ENCODE data around the gene OPCML.

OPCML gene

GRCh38 chr11:133251841-133252240, 280.5 kb downstream of the OPCML start:
- no peaks in the 10 kb centered on the region for H3K9me3 ChIP-seq (replicated peaks; ENCODE audit: insufficient read depth, low read length)
- H3K4me3 ChIP-seq (ENCODE audit: low read length), result no peak overlapping the region
- no peak overlapping the region for H2AFZ ChIP-seq (ENCODE audit: low read length)
- H4K20me1 ChIP-seq (ENCODE audit: insufficient read depth, low read length), result no peaks in the 10 kb centered on the region
- H3K4me2 ChIP-seq (ENCODE audit: low read depth, low read length), result no peak overlapping the region
- no peak overlapping the region for H3K9ac ChIP-seq (ENCODE audit: low read length)
- H3K36me3 ChIP-seq (replicated peaks; ENCODE audit: insufficient read depth, low read length), result no peaks in the 10 kb centered on the region
- H3K27me3 ChIP-seq (replicated peaks; ENCODE audit: insufficient read depth, low read length), result no peaks in the 10 kb centered on the region
- no peaks in the 10 kb centered on the region for H3K4me1 ChIP-seq (ENCODE audit: low read length)
- H3K79me2 ChIP-seq (ENCODE audit: low read length), result no peaks in the 10 kb centered on the region
- TF ChIP-seq EZH2phosphoT487 (IDR thresholded peaks at IDR 0.05; ENCODE audit: low read length) (no peak), CTCF (IDR thresholded peaks at IDR 0.05; ENCODE audit: low read length) (no peak), EZH2 (optimal IDR thresholded peaks at IDR 0.05; ENCODE audit: low read depth, low read length) (no peak)
- no peak for DNase-seq
- no peaks in the 10 kb centered on the region for H3K9me2 ChIP-seq (replicated peaks; ENCODE audit: insufficient read depth, low read length)
- H3K27ac ChIP-seq (ENCODE audit: low read length), result no peak overlapping the region
- H3F3A ChIP-seq (ENCODE audit: insufficient read depth, low read length), result no peaks in the 10 kb centered on the region

GRCh38 chr11:133249530-133249929, 282.8 kb downstream of the OPCML start:
- no peak for TF ChIP-seq CTCF (IDR thresholded peaks at IDR 0.05; ENCODE audit: low read length)
- TF ChIP-seq EZH2 (optimal IDR thresholded peaks at IDR 0.05; ENCODE audit: low read depth, low read length), result no peak
- no peak for TF ChIP-seq EZH2phosphoT487 (IDR thresholded peaks at IDR 0.05; ENCODE audit: low read length)
- no peaks in the 10 kb centered on the region for H3K9me3 ChIP-seq (replicated peaks; ENCODE audit: insufficient read depth, low read length)
- H2AFZ ChIP-seq (ENCODE audit: low read length), result no peak overlapping the region
- H3K36me3 ChIP-seq (replicated peaks; ENCODE audit: insufficient read depth, low read length), result no peaks in the 10 kb centered on the region
- H3K9ac ChIP-seq (ENCODE audit: low read length), result no peak overlapping the region
- H3K4me2 ChIP-seq (ENCODE audit: low read depth, low read length), result no peak overlapping the region
- H3K27ac ChIP-seq (ENCODE audit: low read length), result no peak overlapping the region
- no peaks in the 10 kb centered on the region for H3K27me3 ChIP-seq (replicated peaks; ENCODE audit: insufficient read depth, low read length)
- H3K9me2 ChIP-seq (replicated peaks; ENCODE audit: insufficient read depth, low read length), result no peaks in the 10 kb centered on the region
- H3K4me3 ChIP-seq (ENCODE audit: low read length), result no peak overlapping the region
- H4K20me1 ChIP-seq (ENCODE audit: insufficient read depth, low read length), result no peaks in the 10 kb centered on the region
- no peaks in the 10 kb centered on the region for H3K4me1 ChIP-seq (ENCODE audit: low read length)
- no peaks in the 10 kb centered on the region for H3K79me2 ChIP-seq (ENCODE audit: low read length)
- no peak for DNase-seq
- H3F3A ChIP-seq (ENCODE audit: insufficient read depth, low read length), result no peaks in the 10 kb centered on the region

GRCh38 chr11:133249065-133249464, 283.2 kb downstream of the OPCML start:
- no peak for DNase-seq
- H3K27ac ChIP-seq (ENCODE audit: low read length), result no peak overlapping the region
- no peak overlapping the region for H3K9ac ChIP-seq (ENCODE audit: low read length)
- no peaks in the 10 kb centered on the region for H3K36me3 ChIP-seq (replicated peaks; ENCODE audit: insufficient read depth, low read length)
- H3K79me2 ChIP-seq (ENCODE audit: low read length), result no peaks in the 10 kb centered on the region
- H3K9me3 ChIP-seq (replicated peaks; ENCODE audit: insufficient read depth, low read length), result no peaks in the 10 kb centered on the region
- H3K4me1 ChIP-seq (ENCODE audit: low read length), result no peaks in the 10 kb centered on the region
- H3F3A ChIP-seq (ENCODE audit: insufficient read depth, low read length), result no peaks in the 10 kb centered on the region
- H3K27me3 ChIP-seq (replicated peaks; ENCODE audit: insufficient read depth, low read length), result no peaks in the 10 kb centered on the region
- no peak overlapping the region for H2AFZ ChIP-seq (ENCODE audit: low read length)
- TF ChIP-seq EZH2 (optimal IDR thresholded peaks at IDR 0.05; ENCODE audit: low read depth, low read length), result no peak
- no peak for TF ChIP-seq CTCF (IDR thresholded peaks at IDR 0.05; ENCODE audit: low read length)
- TF ChIP-seq EZH2phosphoT487 (IDR thresholded peaks at IDR 0.05; ENCODE audit: low read length), result no peak
- no peak overlapping the region for H3K4me2 ChIP-seq (ENCODE audit: low read depth, low read length)
- H4K20me1 ChIP-seq (ENCODE audit: insufficient read depth, low read length), result no peaks in the 10 kb centered on the region
- H3K4me3 ChIP-seq (ENCODE audit: low read length), result no peak overlapping the region
- H3K9me2 ChIP-seq (replicated peaks; ENCODE audit: insufficient read depth, low read length), result no peaks in the 10 kb centered on the region
